ENCODE measurements around the gene AK1. TPM values are rescaled to one million over a fixed set of nuclear protein-coding genes. Genes with fewer than 3 reads are reported as not detected.
"Not testable (repeated sequence)": the region's sequence is repeated elsewhere in the genome, so short reads cannot be mapped to it uniquely, and the experiment has no call there.

AK1 gene
- total RNA-seq, 1 experiment from 2014 or later = 53.0 TPM

DNA sequence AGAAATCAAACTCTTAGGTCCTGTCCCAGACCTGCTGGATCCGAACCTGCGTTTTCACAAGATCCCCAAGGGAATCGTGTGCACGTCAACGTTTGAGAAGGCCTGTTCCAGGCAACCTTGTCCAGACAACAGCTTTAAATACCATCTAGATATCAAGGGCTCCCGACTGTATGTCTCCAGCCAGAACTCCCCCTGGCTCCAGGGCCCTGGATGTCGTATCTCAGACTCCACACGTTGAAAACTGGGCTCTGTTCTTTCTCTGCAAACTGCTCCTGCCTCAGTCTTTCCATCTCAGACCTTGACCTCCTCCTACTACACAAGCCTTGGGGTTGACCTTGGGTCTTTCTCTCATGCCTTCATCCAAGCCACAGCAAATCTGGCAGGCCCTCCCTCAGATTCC, 17.2 kb downstream of the AK1 start:
- DNase-seq (ENCODE audit: low read depth, low spot score) = no peak
- in situ Hi-C loops (cut with HindIII; ENCODE audit: low pct_unique_long_range_greater_than_20kb, low sequenced_read_pairs) = no loop called here

- DNase-seq (ENCODE audit: low read depth, low spot score) = no peak
- in situ Hi-C loops (cut with HindIII; ENCODE audit: low pct_unique_long_range_greater_than_20kb, low sequenced_read_pairs) = no loop called here
These were observed 19.4 kb downstream of the AK1 start for GRCh38 chr9:127858041-127858512.

- in situ Hi-C loops (cut with HindIII; ENCODE audit: low pct_unique_long_range_greater_than_20kb, low sequenced_read_pairs) = no loop called here
- DNase-seq (ENCODE audit: low read depth, low spot score) = no peak
These were observed 20.2 kb downstream of the AK1 start for GRCh38 chr9:127857278-127857677.

DNA sequence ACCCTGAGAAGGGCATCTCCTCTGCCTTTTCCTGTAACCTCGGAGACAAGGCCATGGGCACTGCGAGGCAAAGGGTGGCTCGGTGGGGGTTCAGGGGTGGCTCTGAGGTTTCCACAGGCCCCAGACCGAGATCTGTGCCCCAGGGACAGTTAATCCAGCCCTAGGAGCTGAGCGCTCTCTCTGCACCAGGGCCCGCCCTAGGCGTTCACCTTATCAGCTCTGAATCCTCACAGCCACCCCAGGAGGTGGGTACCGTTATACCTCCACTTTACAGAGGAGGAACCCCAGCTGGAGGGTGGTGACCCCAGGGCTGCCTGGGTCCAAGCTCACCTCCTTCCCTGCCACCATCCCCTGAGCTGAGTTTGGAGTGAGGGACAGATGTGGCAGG, 20.8 kb downstream of the AK1 start:
- DNase-seq (ENCODE audit: low read depth, low spot score) = no peak
- in situ Hi-C loops (cut with HindIII; ENCODE audit: low pct_unique_long_range_greater_than_20kb, low sequenced_read_pairs) = no loop called here

DNA sequence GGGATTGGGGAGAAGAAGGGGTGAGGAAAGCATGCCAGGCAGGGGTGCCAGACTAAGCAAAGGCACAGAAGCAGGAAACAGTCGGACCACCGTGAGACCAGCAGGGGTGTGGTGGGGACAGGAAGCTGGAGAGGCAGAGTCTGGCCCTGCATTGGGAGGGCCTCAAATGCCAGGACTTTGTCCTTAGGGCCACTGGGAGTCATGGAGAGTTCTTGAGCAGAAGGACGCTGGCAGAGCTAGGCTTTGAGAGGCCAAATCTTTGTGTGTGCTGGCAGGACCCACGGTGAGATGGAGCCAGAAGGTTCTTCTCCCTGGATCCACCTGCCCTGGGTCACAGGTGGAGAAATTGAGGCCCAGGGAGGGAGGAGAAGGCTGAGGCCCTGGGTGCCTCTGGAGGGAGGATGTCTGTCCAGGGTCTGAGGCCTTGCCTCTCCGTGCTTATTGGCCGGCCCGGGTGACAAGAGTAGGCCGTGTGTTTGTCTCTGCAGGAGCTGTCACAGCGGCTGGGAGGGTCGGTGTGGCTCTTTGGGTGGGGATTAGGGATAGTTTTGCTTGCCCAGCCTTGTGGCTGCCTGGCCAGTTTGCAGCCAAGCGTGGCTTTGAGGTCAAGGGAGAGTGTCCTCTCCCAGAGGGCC, 21.3 kb downstream of the AK1 start:
- DNase-seq (ENCODE audit: low read depth, low spot score) = no peak
- in situ Hi-C loops (cut with HindIII; ENCODE audit: low pct_unique_long_range_greater_than_20kb, low sequenced_read_pairs) = no loop called here

- in situ Hi-C loops (cut with HindIII; ENCODE audit: low pct_unique_long_range_greater_than_20kb, low sequenced_read_pairs) = no loop called here
- DNase-seq (ENCODE audit: low read depth, low spot score) = no peak
These were observed 22.0 kb downstream of the AK1 start for GRCh38 chr9:127855522-127855921.

GRCh38 chr9:127854960-127855359, 22.5 kb downstream of the AK1 start:
- DNase-seq (ENCODE audit: low read depth, low spot score) = no peak
- in situ Hi-C loops (cut with HindIII; ENCODE audit: low pct_unique_long_range_greater_than_20kb, low sequenced_read_pairs) = no loop called here

DNA sequence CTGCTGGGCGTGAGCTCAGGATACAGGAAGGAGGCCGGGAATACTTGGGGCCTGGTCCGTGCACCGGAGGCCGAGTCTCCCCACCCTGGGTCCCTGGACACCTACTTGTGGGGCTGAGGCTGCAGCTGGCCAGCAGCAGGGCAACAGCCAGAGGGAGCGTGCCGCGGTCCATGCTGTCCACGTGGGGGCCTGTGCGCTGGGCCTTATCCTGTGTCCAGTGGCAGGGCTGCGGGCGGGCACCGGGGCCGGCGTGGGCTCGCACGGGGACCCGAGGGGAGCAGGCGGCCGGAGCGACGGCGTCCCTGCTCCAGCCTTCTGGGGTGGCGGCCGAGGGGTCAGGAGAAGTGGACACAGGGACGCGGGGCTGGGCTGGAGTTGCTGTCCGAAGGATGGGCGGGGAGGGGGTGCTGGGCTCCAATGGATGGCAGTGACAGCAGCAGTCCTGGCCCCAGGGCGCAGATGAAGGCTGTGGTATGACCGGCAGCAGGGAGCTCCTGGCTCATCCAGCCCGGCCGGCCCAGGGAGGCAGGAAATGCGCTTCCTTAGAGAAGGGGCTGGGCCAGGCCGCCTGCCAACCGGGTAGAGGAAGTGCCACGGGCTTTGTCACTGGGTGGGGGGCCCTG, 23.2 kb downstream of the AK1 start, which contains the start of gene ENG:
TSS of gene ENG (minus strand) at position 475 of the 623 bp plus-strand sequence. CDS start at position 172, 303 bp downstream.
- peak; percentile 52 for DNase-seq (ENCODE audit: low read depth, low spot score)
- in situ Hi-C loops (cut with HindIII; ENCODE audit: low pct_unique_long_range_greater_than_20kb, low sequenced_read_pairs) = no loop called here

DNA sequence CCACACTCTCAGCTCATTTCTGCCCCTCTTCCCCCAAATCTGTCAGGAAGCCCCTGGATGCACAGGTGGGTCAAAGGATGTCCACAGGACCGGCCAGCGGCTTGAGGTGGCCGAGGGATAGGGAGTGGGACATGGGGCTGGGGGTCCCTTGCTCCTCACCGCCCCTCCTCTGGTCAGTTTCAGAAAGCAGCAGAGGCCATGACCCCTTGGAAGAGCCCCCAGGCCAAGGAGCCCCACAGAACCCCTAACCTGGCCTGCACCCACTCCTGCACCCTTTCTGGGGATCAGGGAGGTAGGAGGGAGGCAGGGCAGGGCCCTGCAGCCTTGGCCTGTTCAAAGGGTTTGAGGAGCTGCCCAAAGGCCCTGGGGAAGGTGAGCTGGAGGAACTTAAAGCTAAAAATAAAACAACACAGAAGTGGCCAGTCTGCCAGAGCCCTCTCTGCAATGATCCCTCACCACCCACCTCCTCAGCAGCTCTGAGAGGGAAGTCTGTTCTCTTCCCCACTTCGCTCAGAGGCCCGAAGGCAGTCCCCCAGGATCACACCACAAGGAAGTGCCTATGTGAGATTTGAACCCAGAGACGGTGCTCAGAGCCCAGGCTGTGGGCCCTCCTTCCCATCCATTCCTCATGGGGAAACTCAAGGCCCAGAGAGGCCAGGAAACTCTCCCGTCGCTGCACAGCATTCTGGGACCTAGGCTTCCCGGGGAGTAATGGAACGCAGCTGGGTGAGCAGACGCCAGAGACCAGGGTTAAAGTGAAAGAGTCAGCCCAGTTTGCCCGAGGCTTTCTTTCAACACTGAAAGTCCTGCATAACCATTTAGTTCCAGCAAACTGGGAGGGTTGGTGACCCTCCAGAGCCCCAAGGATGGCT, 23.9 kb downstream of the AK1 start:
- in situ Hi-C loops (cut with HindIII; ENCODE audit: low pct_unique_long_range_greater_than_20kb, low sequenced_read_pairs) = no loop called here
- DNase-seq (ENCODE audit: low read depth, low spot score) = peak; percentile 23

- DNase-seq (ENCODE audit: low read depth, low spot score) = no peak
- in situ Hi-C loops (cut with HindIII; ENCODE audit: low pct_unique_long_range_greater_than_20kb, low sequenced_read_pairs) = no loop called here
These were observed 24.6 kb downstream of the AK1 start for GRCh38 chr9:127852829-127853228.

DNA sequence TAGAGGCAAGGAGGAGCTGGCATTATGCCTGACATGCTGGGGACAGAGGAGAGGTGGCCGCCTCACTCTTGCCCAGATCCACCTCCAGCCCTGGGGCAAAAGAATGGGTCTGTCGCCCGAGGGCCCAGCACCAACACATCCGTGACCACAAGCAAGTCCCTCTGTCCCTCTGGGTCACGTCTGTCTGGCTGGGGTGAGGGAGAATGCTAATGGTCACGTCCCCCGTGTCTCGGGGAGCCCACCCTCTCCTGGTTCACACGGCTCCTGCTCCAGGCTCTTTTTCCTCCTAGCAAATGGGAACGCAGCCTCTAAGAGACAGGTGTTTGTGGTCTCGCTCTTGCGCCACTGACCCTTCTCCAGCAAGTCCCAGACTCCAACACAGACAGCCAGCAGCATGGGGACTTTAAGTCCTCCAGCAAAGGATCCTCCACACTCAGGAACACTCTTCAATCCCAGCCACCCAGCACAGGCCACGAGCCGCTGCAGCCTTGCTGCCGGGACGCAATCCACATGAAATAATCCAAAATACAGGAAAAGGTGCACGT, 27.1 kb downstream of the AK1 start:
- no peak for DNase-seq (ENCODE audit: low read depth, low spot score)
- in situ Hi-C loops (cut with HindIII; ENCODE audit: low pct_unique_long_range_greater_than_20kb, low sequenced_read_pairs) = no loop called here

DNA sequence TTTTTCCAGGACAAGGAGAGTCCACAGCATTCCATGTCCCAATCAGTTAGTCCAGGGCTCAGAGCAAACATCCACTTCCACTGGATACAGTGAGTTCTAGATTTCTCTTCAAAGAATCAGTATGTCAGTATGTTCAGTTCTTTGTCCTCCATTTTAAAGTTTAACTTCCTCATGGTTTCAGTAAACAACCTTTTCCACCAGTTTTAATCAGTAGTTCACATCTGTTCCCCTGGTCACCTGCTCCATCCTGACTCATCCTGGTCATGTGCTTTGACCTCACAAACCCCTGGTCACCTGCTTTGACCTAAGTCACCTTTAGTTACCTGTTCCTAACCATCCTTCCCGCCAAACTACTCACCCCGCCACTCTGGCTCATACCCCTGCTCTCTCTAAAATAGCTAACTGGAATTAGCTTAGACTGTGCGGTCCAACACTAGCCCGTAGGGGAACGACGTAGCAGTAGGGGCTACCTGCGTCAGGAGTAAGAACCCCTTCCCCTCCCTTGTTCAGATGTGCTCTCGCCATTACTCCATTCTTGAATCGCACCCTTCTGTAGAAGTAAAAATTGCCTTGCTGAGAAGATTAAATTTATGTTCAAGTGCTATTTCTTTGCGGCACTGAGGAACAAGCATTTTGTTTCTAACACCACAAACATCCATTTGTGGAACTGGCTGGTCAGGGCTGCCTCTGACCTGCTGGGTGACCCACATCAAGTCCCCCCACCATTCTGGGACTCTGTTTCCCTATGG, 28.5 kb downstream of the AK1 start:
- DNase-seq (ENCODE audit: low read depth, low spot score) = no peak
- in situ Hi-C loops (cut with HindIII; ENCODE audit: low pct_unique_long_range_greater_than_20kb, low sequenced_read_pairs) = no loop called here

DNA sequence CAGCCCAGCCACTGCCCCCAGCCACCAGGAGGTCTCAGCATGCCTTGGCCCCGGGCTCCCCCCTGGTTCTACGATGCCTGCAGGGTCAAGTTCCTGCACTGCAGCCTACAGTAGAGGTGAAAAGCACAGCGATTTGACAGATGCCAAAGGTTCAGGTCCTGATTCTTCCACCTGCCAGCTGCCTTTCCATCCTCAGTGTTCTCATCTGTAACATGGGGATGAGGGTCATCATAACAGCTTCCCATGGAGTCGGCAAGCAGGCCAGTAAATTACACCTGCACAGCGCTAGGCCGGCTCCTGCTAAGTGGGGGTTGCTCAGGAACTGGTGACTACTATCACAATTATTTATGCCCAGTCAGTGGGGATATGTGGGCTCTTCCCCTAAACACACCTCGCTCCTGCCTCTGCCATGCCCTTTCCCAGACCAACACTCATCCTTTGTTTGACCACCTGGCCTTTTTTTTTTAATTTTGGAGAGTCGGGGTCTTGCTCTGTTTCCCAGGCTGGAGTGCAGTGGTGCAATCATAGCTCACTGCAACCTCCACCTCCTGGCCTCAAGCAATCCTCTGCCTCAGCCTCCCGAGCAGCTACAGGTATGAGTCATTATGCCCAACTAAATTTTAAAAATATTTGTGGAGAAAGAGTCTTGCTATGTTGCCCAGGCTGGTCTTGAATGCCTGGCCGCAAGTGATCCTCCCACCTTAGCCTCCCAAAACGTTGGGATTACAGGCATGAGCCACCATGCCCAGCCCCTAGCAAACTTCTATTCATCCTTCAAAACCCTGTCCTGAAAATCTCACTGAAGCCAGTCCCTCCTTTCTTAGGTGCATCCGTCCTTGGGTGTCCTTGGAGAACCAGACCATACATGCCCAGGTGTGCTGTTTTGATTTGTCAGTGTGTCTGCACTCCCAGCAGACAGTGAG, 29.4 kb downstream of the AK1 start:
- in situ Hi-C loops (cut with HindIII; ENCODE audit: low pct_unique_long_range_greater_than_20kb, low sequenced_read_pairs) = no loop called here
- DNase-seq (ENCODE audit: low read depth, low spot score) = no peak

DNA sequence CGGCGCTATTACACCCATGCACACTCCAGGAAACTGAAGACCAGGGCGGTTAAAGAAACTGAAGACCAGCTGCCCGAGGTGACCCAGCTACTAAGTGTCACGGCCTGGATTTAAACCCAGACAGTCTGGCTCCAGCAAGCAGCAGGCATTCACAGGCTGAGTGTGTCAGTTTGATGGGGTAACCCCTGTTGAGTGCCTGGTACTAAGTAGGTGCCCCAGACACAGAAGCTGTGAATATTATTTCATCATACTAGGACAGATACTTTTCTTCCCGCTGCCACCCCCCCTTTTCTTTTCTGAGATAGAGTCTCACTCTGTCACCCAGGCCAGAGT, 30.3 kb downstream of the AK1 start:
- in situ Hi-C loops (cut with HindIII; ENCODE audit: low pct_unique_long_range_greater_than_20kb, low sequenced_read_pairs) = no loop called here

DNA sequence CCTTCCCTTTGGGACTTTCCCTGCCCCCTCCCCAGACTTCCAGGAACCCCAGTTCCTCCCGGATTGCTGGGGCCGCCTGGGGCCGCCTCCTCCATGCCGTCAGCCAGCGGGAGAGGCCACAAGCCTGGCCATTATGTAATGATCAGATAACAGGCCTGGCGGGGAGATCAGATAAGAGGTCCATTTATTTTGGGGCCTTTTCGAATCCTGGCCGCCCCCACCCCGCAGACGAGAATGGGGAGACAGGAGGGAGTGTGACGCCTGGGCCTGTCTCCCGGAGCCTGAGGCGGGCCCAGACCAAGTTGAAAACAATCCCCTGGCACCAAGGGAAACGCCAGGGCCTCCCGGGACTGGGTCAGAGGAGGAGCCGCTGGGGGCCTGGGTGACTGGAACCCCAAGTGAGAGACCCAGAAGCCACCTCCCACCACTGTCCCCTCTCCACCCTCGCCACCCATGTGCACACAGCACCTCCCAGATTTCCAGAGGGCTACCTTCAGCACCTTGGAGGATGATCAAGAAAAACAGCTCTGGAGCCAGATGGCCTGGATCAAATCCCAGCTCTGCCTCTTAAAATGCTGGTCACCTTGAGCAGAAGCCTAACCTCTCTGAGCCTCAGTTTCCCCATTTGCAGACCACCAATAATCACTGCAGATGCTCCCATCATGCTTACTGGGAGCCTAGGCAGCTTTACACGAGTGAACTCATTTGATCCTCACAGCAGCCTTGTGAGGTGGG, 30.9 kb downstream of the AK1 start:
- in situ Hi-C loops (cut with HindIII; ENCODE audit: low pct_unique_long_range_greater_than_20kb, low sequenced_read_pairs) = no loop called here
- no peak for DNase-seq (ENCODE audit: low read depth, low spot score)

More for the DNA sequence above, 30.3 kb downstream of the AK1 start:
- no peak for DNase-seq (ENCODE audit: low read depth, low spot score)

GRCh38 chr9:127845619-127846018, 31.9 kb downstream of the AK1 start:
- DNase-seq (ENCODE audit: low read depth, low spot score); in situ Hi-C loops (cut with HindIII; ENCODE audit: low pct_unique_long_range_greater_than_20kb, low sequenced_read_pairs): not testable (repeated sequence)
